Measurements from ENCODE around the gene RNASEH2A. TPM values are rescaled to one million over a fixed set of nuclear protein-coding genes. Genes with fewer than 3 reads are reported as not detected.

RNASEH2A gene
- total RNA-seq, 1 donor from 2014 or later: 3.4 TPM

- intact Hi-C loops (cut with DNase I): loop anchor here (5.0 kb wide), 1 partner anchor 35 kb away; the partner anchor contains the start of gene RNASEH2A
- peak in 1 of 2 donors; percentile 79 for DNase-seq (ENCODE audit: low spot score in 2 of 2)
- Histone ChIP-seq H3K4me1 (peaks cover 10 to 31% of the 10 kb centered on the region in 2 donors), H3K27ac (peak overlapping the region; percentile 72 to 86), H3K27me3 (no peaks in the 10 kb centered on the region), H3K4me3 (peak overlapping the region in 1 of 2 donors; percentile 13), H3K36me3 (peaks cover 5 to 7% of the 10 kb centered on the region in 2 donors), H3K9me3 (no peaks in the 10 kb centered on the region)
- no peak for TF ChIP-seq CTCF (IDR thresholded peaks at IDR 0.05)
Measured at GRCh38 chr19:12772323-12772722, 34.1 kb upstream of the RNASEH2A start.

- intact Hi-C loops (cut with DNase I): loop anchor here (5.0 kb wide), 1 partner anchor 34 kb away; the partner anchor contains the start of gene RNASEH2A
- Histone ChIP-seq H3K4me1 (peaks cover 12 to 34% of the 10 kb centered on the region in 2 donors), H3K4me3 (peak overlapping the region in 1 of 2 donors; percentile 23), H3K9me3 (no peaks in the 10 kb centered on the region), H3K27me3 (no peaks in the 10 kb centered on the region), H3K27ac (peak overlapping the region; percentile 72 to 86), H3K36me3 (peaks cover 0 to 7% of the 10 kb centered on the region in 2 donors)
- peak in 1 of 2 donors; percentile 85 for DNase-seq (ENCODE audit: low spot score in 2 of 2)
- TF ChIP-seq CTCF (IDR thresholded peaks at IDR 0.05): peak; percentile 48 to 57 (median 54)
Measured at GRCh38 chr19:12773571-12773970, 32.8 kb upstream of the RNASEH2A start.

DNA sequence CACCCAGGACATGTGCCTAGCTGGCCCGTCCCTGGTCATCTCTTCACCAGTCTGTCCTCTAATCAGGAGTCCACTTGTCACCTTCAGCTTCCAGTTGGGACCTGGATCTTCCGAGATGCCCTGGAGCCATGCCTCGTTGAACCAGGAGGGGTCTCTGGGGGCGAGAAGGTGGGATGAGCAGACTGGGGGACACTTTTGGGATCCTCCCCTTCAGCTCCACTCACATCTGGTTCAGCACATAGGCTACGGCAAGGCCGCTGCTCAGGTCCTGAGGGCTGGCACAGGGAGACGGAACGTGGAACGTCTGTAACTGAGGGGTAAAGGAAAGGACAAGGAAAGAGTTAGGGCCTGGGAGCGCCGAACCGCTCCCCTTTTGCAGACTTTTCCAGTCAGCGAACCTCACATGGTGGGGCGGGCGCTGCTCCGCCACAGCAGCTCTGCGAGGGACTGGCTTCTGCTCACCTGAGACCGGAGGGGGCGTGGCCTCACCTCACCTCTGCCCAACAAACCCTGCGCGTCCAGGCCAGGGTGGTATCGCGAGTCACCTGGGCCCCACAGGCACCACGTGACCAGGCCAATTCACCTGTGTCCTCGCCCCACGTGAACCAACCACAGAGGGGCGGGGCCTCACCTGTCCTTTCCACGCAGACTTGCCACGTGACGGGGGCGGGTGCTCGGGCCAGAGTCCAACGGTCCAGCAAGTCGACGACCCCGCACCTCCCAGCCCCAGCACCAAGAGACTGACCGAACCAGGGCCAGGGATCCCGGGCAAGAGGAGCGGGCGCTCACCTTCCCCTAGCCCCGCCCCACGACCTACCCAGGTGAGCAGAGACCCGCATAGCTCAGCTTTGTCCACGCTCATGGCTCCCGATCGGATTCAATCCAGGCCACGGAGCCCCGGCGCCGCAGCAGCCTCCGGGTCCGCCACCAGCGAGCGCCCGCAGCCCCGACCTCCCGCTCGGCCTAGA, 31.5 kb upstream of the RNASEH2A start, which contains the start of gene HOOK2:
Gene HOOK2 (minus strand): TSS at position 965 of the 968 bp plus-strand sequence. CDS start 103 bp downstream, at position 862.
- Histone ChIP-seq H3K4me1 (peaks cover 21 to 47% of the 10 kb centered on the region in 2 donors), H3K9me3 (no peaks in the 10 kb centered on the region), H3K36me3 (no peaks in the 10 kb centered on the region), H3K4me3 (peak within 1 kb of the TSS; percentile 53 to 69), H3K27me3 (no peaks in the 10 kb centered on the region), H3K27ac (peak within 1 kb of the TSS; percentile 72 to 86)
- intact Hi-C loops (cut with DNase I): loop anchor here (5.0 kb wide), 3 partner anchors 32 to 1592 kb away; partner anchors contain the start of genes IER2, RNASEH2A and STX10
- peak in 1 of 2 donors; percentile 78 for DNase-seq (ENCODE audit: low spot score in 2 of 2)
- no peak for TF ChIP-seq CTCF (IDR thresholded peaks at IDR 0.05)

DNA sequence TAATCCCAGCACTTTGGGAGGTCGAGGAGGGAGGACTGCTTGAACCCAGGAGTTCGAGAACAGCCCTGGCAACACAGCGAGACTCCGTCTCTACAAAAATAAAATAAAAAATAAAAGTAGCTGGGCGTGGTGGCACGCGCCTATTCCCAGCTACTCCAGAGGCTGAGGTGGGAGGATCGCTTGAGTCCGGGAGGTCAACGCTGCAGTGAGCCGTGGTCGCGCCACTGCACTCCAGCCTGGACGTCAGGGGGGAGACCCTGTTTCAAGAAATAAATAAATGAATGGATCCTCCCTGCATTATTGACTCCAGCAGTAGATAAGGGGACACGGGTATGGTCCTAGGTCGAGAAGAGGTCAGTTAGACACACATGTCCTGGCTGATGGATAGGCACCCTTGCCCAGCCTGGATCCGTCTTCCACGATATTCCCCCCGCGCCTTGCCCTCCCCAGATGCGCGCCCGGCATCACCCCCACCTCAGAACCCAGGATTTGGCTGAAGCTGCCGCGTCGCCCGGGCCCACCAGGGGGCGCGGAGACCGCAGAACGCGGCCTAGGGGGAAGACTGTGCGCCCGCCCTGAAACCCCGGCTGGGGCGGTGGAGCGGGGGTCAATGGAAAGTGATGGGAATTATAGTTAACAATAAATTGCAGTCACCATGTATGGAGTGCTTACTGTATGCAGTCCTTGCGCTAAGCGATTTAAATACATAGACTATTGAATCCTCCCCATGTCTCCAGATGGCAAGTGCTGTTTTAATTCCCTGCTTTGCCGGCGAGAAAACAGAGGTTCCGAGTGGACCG, 29.0 kb upstream of the RNASEH2A start:
- Histone ChIP-seq H3K27ac (peak overlapping the region; percentile 93 to 96), H3K9me3 (no peaks in the 10 kb centered on the region), H3K4me1 (peaks cover 21 to 49% of the 10 kb centered on the region in 2 donors), H3K36me3 (no peaks in the 10 kb centered on the region), H3K27me3 (no peaks in the 10 kb centered on the region), H3K4me3 (peak overlapping the region; percentile 68 to 70)
- DNase-seq (ENCODE audit: low spot score in 2 of 2): peak; percentile 43 to 89
- intact Hi-C loops (cut with DNase I): loop anchor here (1.0 to 5.0 kb wide), 3 partner anchors 19 to 1590 kb away; partner anchors contain the start of genes IER2 and STX10
- peak; percentile 97 to 98 (median 98) for TF ChIP-seq CTCF (IDR thresholded peaks at IDR 0.05)
